Right lobe of liver (tissue), 4 donors: Measurements from ENCODE around the gene HDAC10.

Source experiments
- CTCF ChIP-seq, 4 donors: fragments of 200-600 bp in 3 of 4; fragments of 450-650 bp in 1 of 4; IDR thresholded peaks; one replicate each; pipeline versions ENCODE4 v1.5.1 to v1.8.0; 2016 to 2022; ENCODE audit warnings: antibody characterized with exemption in 4 of 4, mild to moderate bottlenecking in 2 of 4
- POLR2A ChIP-seq: fragments of 450-650 bp; IDR thresholded peaks from one replicate; pipeline ENCODE4 v1.6.1; 2017; ENCODE audit warnings: antibody characterized with exemption, mild to moderate bottlenecking
- donor health status: DM: no; HTN: no; CAD: no.
- donor health status: DM: no; HTN: no; CAD: no.
- donor health status: DM: no; HTN: yes; CAD: no.

GRCh38 chr22:50250249-50250554 lies 863 bp downstream of the HDAC10 start:
- TF ChIP-seq CTCF (IDR thresholded peaks at IDR 0.05) (no peak), POLR2A (no peak)
